ENCODE measurements around the gene KCNN3.

GRCh38 chr1:154710106-154710505 lies 160.0 kb downstream of the KCNN3 start:
- TF ChIP-seq CTCF (IDR thresholded peaks at IDR 0.05) (no peak), EZH2 (IDR thresholded peaks at IDR 0.05; ENCODE audit: borderline replicate concordance, insufficient read depth, low read depth, low read length, poor library complexity, severe bottlenecking) (no peak)

Data from B cell (primary cell).